Right lung (tissue), 5 donors: ENCODE data around the gene TRAPPC3. TPM values are rescaled to one million over a fixed set of nuclear protein-coding genes. Genes with fewer than 3 reads are reported as not detected.

Experiments used
- DNase-seq, 2 donors: peaks; one replicate each; pipeline ENCODE4 v3.0.0-alpha.2; 2013
- polyA plus RNA-seq, 5 donors: library from polyadenylated mRNA; unstranded; fragments of 120-200 nt; gene quantifications; one replicate each; pipeline versions ENCODE4 v1.2.1 to v1.2.3, GENCODE V29; 2013; ENCODE audit warnings: inconsistent platforms in 1 of 5, low replicate concordance in 1 of 5; ENCODE audit not compliant: insufficient read length in 5 of 5, insufficient read depth in 1 of 5

TRAPPC3 gene
- polyA plus RNA-seq, 5 donors: 45.0 to 56.6 (median 52.9) TPM

GRCh38 chr1:36106269-36106668, 43.0 kb downstream of the TRAPPC3 start:
- DNase-seq: no peak

- DNase-seq: no peak
Observed at GRCh38 chr1:36101546-36101945, 47.7 kb downstream of the TRAPPC3 start.

DNA sequence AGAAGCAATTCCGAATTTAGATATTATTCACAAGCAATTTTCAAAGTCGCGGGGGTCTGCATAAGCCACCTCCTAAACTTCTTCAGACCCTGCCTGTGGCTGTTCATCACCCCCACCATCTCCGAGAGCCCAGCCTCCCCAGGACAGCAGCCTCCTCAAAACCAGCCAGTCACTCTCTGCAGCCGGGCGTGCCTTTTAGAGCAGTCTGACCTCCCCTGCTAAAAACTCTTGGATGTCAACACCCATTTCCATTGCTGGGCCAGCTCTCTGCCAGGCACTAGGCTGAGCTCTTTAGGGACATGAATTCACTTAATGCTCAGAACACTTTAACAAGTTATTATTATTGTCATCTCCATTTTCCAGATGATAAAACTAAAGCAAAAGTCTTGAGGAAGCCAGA, 48.9 kb downstream of the TRAPPC3 start:
- no peak for DNase-seq

- DNase-seq: peak in 1 of 2 donors; percentile 52
Observed at GRCh38 chr1:36099681-36100341, 49.5 kb downstream of the TRAPPC3 start.

DNA sequence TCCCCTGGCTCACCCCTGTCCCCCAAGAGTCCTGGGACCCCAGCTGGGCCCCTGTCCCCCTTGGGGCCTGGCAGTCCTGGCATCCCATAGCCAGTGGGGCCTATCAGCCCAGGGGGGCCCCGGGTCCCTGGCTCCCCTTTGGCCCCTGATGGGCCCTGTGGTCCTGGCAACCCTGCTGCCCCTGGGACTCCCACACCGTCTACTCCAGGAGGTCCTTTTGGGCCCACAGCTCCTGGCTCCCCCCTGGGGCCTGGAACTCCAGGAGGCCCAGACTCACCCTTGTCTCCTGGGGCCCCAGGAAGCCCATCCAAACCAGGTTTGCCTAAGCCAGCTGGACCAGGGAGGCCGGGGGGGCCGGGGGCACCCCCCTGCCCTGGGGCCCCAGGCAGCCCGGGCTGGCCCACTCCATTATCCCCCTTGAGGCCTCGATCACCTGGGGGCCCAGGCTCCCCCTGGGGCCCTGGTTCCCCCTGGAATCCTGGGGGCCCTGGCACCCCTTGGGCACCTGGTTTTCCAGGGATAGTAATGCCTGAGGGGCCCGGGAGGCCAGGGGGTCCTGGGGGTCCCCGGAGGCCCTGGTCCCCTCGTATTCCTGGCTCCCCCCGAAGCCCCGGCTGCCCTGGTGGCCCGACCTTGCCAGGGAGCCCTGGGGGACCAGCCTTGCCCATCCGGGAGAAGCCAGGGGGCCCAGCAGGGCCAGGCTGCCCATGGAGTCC, 50.5 kb downstream of the TRAPPC3 start:
- DNase-seq: no peak

- no peak for DNase-seq
Observed at GRCh38 chr1:36097693-36098585, 51.3 kb downstream of the TRAPPC3 start.

GRCh38 chr1:36096500-36097432, 52.5 kb downstream of the TRAPPC3 start:
- DNase-seq: no peak

DNA sequence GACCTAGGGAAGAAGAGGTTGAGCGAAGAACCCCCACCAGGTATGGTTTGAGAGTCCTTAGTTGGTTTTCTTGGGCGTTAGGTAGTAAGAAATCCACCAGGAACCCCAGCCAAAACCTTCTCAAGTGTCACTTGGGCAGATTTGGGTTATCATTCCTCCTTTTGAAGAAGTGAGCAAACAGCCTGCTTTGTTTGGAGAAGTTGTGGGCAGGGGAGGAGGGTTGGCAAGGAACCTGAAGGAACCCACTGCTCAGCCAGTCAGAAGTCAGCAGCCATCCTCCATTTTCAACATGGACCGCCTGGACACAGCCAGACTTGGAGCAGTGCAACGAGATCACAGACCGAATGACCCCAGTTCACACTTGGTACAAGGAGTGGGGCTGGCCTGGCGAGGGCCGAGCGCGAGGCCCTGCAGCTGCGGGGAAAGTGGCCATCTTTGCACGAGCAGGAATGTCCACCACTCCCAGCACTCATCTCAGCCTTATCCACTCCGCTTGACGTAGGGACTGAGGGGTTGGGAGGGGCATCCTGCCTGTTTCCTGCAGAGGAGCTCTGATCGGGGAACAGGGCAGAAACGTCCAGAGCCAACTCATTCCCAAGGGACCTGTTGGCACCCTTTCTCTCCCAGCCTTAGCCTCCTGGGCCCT, 53.4 kb downstream of the TRAPPC3 start:
- DNase-seq: no peak

DNA sequence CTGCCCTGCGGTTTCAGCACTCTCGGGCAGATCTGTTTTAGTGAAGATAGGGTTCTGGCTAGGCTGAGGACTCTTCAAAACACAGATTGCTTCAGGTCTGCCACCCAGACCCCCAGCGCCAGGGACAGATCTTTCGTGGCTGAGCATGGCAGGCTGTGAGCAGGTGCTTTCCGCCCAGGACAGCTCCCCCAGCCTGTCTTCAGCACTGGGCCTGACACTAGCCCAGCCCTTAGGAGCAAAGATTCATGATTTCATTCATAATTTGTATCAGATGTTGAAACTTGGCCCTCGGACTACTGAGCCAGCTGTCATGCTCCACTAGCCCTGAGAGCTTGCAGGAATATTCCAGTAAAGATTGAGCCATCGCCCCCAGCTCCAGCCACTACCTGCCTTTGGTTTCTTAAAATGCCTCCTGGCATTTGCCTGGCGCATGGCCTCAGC, 54.6 kb downstream of the TRAPPC3 start:
- DNase-seq: no peak

GRCh38 chr1:36093929-36094328, 55.4 kb downstream of the TRAPPC3 start:
- DNase-seq: no peak

DNA sequence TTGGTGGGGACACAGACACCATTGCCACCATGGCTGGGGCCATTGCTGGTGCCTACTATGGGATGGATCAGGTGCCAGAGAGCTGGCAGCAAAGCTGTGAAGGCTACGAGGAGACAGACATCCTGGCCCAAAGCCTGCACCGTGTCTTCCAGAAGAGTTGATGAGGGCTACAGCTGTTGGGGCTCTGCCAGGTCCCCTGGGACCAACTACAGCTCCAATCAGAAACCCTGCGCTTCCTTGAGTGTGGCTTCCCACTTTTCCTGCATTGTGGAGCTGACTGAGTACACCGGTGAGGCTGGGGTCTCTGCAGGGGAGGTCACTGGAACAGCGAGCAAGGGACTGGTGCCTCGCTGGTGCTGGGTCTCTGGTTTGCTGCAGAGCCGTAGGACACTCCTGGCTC, 56.1 kb downstream of the TRAPPC3 start:
- DNase-seq: no peak

DNA sequence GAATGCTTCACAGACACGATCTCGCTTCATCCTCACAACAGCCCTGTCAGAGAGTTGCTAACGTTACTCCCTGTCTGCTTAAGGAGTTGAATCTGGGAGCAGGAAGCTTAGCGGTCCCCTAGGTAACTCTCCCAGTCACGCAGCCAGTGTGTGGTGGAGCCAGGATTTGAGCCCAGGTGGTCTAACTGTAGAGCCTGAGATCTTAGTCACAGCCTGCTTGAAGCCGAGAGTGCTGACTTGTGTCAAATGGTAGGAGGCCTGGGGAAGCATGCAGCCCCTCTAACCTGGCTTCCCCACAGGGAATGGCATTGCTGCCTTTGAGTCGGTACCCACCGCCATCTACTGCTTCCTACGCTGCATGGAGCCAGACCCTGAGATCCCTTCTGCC, 56.5 kb downstream of the TRAPPC3 start:
- DNase-seq: no peak

GRCh38 chr1:36092166-36092797, 57.0 kb downstream of the TRAPPC3 start:
- DNase-seq: no peak

DNA sequence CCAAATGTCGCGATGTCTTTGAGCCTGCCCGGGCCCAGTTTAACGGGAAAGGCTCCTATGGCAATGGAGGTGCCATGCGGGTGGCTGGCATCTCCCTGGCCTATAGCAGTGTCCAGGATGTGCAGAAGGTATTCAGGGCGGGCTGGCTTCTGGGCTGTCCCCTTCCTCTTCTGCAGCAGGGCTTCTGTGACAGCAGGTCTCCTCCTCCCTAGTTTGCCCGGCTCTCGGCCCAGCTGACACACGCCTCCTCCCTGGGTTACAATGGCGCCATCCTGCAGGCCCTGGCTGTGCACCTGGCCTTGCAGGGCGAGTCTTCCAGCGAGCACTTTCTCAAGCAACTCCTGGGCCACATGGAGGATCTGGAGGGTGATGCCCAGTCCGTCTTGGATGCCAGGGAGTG, 57.6 kb downstream of the TRAPPC3 start:
- DNase-seq: no peak

DNA sequence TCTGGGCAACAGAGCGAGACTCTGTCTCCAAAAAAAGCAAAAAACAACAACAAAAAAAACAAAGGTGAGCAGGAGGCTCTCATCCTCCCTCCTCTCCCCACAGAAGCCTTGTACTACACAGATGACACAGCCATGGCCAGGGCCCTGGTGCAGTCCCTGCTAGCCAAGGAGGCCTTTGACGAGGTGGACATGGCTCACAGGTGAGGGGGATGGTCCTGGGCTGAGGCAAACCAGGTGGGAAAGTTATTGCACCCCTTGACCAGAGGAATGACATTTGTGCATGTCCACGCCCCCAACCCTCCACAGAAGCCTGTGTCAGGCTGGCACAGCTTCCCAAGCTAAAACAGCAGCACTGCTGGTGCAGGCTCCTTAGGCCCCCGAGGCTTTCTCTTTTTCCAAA, 58.1 kb downstream of the TRAPPC3 start:
- no peak for DNase-seq

DNA sequence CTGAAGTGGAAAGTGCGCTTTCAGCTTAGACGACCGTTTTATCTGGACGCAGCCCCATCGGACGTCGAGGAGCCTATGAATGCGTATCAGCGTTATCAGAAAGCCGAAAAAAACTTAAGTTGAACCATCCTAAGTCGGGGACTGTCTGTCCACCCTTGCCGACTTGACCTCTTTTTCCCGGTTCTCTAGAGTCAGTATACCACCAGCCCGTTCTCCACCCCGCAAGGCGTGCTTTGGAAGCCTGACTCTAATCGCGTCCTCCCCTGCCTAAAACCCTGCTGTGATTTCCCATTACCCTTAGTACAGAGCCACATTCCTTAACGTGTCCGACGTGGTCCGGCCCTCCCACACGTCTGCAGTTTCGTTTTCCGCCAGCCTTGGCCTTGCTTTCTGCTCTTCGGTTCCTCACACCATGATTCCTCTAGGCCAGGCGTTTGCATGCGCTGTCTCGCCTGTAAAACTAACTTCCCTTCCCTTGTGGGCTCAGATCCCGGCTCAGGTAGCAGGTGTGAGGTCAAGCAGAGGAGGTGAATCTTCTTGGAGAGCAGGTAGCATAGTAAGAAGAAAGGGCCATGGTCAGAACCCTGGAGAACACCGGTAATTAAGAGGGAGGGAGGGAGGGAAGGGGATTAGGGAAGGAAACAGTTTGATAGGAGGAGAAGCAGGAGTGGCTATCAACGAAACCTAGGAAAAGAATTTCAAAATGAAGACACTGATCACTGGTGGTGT, 59.7 kb downstream of the TRAPPC3 start:
- no peak for DNase-seq

- peak; percentile 88 to 89 for DNase-seq
Observed at GRCh38 chr1:36088577-36089392, 60.5 kb downstream of the TRAPPC3 start, which contains the start of gene ADPRS. Gene ADPRS, plus strand, starts transcription at chr1:36088892. Its CDS starts 13 bp downstream, at chr1:36088905.

GRCh38 chr1:36088265-36088576, 61.1 kb downstream of the TRAPPC3 start:
- no peak for DNase-seq
